HL-60/S4 treated with phorbol 12-myristate 13-acetate at 8.2 ng/mL for 4 days and 3 days (cell line): ENCODE data around the gene ISG20L2.
"Not testable (repeated sequence)": the region's sequence is repeated elsewhere in the genome, so short reads cannot be mapped to it uniquely, and the experiment has no call there.

Source experiments
- in situ Hi-C: fragments of 300-500 bp; cut with MboI; formaldehyde crosslinking; loops from 2 replicates; pipeline ENCODE4 v1.15.0; 2022; ENCODE audit warnings: low sequenced_read_pairs

ISG20L2 gene, protein sequence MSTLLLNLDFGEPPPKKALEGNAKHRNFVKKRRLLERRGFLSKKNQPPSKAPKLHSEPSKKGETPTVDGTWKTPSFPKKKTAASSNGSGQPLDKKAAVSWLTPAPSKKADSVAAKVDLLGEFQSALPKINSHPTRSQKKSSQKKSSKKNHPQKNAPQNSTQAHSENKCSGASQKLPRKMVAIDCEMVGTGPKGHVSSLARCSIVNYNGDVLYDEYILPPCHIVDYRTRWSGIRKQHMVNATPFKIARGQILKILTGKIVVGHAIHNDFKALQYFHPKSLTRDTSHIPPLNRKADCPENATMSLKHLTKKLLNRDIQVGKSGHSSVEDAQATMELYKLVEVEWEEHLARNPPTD

DNA sequence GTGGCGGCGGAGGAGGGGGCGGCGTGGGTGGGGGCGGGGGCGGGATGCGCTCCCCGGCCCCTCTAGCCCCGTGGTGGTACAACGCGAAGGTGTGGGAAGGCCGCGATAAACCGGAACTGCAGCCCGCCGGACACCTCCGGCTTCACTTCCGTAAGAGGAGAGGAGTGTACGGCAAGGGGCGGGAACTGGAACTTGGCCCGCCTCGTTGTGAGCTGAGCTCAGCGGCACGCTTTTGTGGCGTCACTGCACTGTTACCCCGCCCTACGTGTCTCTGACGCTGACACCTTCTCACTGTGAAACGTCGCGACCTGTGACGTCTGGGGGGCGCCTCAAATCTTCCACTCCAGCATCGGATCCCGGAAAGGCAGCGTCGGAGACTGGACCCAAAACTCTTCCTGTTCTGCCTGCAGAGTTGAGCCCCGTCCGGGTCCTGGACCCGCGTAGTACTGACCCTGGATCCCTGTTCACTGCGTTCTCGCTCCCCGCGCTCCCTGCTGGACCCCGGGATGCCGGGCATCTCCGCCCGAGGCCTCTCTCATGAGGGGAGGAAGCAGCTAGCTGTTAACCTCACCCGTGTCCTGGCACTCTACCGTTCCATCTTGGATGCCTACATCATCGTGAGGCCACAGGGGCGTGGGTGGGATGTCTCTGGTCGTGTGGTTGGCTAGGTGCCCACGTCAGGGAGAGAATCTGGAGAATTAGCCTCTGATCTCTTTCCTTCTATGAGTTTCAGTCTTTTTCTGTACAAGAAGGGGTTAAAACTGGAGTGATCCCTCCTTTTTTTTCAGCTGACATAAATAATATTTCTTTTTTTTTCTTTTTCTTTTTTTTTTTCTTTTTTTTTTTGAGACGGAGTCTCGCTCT, at the start of gene ISG20L2:
Gene ISG20L2 (minus strand): TSS at position 168 of the 864 bp plus-strand sequence. CDS start 1,114 bp downstream, outside the sequence.
- in situ Hi-C loops = no loop called here

DNA sequence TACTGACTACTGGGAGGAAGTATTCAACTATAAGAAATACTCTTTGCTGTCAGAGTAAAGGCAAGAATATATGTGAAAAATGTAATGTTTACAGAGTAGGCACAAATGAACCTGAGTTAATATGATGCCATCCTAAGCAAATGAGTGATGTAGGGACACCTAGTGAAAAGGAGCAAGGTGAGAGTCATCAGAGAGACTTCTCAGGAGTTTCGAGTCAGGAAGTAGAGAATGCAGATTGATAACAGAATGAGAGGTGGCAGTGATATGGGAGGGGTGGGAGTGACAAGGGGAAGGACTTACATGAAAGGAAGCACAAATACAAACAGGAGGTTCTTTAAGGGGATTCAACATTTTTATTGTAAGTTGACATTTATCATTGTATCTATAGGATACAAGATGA, 49.0 kb upstream of the ISG20L2 start:
- in situ Hi-C loops = no loop called here

DNA sequence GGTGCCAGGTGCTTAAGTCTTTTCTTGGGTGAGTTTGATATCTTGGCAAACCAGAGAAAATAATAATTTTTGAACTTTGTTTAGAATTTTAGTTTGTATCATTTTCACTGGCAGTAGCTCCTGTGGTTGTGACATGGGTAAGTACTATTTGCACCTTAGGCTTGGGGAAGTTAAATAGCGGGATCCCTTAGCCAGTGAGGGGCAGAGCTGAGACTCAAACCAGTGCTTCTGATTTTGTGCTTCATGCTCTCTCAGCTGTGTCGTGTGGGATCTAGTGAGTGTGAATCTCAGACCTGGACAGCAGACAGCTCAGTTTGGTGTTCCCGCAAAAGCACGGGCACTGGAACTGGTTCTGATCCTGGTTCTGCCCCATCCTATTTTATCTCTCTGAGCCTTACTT, 48.4 kb upstream of the ISG20L2 start:
- in situ Hi-C loops = no loop called here

DNA sequence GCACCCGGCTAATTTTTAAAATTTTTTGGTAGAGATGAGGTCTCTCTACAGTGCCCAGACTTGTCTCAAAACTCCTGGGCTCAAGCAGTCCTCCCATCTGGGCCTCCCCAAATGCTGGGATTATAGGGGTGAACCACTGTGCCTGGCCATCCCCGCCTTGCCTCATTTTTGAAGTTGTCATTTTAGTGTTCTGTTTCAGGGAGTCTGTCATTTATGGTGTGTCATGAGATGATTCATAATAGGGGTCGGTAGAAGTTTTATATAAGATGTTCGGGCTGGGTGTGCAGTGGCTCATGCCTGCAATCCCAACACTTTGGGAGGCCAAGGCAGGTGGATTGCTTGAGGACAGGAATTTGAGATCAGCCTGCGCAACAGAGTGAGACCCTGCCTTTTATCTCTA, 47.2 kb upstream of the ISG20L2 start:
- in situ Hi-C loops = no loop called here

DNA sequence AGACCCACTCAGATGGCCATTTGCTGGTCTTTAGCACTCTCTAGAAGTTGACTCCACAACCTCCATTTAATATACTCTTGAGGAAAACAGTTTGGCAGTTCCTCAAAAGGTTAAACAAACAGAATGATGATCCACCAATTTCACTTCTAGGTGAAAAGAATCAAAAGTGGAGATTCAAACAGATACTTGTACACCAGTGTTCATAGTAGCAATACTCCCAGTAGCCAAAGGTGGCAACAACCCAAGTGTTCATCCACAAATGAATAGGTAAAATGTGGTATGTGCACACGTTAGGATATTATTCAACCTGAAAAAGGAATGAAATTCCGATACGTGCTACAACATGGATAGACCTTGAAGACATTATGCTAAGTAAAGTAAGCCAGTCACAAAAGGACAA, 45.0 kb upstream of the ISG20L2 start:
- in situ Hi-C loops = no loop called here

DNA sequence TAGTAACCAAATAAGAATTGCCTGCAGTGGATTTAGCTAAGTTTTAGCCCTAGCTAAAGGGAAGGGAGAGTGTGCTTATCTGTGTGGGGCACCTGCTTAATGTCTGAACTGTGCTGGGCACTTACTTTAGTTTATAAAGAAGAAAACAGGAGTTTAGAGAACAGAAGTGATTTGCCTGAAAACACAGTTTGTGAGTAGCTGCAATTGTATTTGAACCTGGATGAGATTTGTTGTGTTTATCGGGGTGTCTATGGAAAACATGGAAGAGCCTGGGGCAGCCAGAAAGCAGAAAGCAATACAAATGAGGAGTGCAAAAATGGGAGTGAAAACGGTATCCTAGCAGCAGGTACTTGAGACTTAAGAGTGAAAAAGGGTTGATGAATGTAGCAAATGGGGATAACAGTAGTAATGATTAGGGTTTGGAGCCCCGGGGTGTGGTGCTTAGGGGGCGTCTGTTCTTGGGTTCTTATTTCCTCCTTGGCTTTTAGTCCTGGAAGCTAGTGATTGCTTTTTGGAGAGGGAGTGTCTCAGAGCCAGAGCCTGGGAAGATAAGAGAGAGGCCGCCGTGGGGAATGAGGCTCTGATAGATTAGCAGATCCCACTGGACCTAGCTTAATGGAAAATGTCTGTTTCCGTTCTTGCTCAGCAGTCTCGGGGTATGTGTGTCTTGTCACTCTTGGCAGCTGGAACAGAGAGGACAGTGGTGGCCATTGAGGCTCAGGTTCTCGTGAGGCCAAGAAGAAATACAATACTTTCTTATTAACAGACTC, 44.3 kb upstream of the ISG20L2 start:
- in situ Hi-C loops = no loop called here

DNA sequence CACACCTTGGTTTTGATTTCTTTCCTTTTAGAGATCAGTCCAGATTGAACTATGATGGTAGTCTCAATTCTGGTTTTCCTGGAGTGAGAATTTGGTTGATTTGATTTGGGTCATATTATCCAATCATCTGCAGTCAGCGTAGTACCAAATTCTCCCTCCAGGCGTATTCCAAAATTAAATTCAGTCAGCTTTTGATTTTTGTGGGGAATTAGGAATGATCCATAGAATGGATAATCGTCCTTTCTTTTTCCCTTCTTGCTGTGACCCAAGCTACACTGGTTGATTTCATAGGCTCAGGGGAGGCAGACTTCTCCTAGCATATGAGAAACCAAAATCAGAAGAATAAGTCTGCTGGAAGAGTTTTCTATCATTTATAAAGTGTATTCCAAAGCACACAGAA, 43.7 kb upstream of the ISG20L2 start:
- in situ Hi-C loops = no loop called here

DNA sequence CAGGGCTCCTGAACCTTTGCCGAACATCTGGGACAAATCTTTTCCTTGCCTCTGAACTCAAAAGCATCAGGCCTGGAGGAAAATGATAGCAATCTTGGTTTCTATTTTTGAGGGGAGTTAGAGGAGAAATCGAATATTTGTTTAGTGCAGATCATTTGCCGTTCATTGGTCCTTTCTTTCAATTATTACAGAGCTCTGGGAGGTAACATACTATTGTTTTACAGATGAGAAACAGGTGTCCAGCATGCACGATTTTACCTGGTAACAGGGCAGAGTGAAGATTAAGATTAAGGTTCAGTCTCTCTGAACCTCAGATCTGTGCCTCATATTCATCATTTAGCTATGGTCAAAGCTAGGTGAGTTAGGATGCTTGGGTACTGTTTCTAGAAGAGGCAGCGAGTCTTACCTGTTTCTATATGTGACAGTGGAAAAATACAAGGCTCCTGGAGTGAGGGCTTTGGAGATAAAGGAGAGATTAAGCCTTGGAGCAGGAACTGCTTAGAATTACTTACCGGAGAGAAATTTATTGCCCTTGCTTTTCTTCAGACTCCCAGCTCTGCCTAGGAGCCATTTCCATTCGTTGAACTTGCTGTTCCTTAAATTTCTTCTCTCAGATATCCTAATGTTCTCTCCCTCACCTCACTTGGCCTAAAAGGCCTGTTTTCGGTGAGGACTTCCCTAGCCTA, 40.2 kb upstream of the ISG20L2 start:
- in situ Hi-C loops = no loop called here

DNA sequence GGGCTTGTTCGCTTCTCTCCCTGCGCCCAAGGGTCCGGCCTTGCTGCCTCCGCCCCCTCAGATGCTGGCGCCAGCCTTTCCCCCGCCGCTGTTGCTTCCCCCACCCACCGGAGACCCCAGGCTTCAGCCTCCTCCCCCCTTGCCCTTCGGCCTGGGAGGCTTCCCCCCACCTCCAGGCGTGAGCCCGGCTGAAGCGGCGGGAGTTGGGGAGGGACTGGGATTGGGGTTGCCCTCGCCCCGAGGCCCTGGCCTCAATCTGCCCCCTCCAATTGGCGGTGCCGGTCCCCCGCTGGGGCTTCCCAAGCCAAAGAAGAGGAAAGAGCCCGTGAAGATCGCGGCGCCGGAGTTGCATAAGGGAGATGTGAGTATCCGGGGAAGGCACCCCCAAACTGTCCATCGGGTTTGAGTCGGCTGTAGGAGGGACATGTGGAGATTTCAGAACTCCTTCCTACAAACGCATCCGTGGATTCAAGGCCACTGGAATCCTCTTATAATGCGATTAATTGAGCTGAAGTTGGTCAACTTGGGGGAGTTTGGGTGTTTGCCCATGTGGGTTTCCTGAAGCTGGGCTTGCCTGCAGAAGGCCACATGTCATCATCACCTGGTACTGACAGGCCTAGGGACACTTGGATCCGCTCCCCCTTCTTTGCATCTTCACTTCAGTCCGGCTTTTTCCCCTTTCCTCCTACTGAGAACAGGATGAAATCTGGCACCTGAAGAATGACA, 39.5 kb upstream of the ISG20L2 start:
- in situ Hi-C loops = no loop called here

DNA sequence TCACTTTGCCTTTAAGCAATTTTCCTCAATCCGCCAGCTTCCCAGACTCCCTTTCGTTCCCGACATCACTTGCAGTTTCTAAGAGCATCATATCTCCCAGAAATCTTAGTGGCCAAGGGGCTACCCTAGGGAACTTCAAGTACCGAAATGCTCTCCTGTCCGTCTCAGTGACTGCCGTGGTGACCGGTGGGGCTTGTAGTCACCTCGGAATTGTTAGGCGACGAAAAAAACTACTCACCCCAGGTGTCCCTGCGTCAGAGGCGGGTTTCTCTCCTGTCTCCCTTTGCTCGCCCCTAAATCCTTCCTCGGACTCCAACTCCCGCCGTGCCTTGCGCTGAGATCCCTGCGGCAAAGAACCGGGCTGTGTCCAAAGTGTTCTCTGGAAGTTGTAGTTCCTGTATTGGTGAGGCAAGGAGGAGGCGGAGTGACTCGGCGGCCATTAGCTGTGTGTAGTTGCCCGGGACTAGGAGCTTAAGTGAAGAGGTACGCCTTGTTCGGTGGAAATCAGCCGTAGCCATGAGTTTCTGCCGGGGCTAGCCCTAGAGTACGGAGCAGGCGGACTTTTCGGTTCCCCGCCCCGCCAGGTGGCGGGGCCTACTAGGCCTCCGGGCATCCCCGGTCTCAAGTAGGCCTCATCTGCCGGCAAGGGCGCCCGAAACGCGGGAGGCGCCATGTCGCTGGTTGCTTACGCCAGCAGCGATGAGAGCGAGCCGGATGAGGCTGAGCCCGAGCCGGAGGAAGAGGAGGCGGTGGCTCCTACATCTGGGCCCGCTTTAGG, 38.7 kb upstream of the ISG20L2 start, which contains the start of gene PRCC:
Gene PRCC (plus strand): TSS at position 435 of the 778 bp plus-strand sequence. CDS start 237 bp downstream, at position 672.
- in situ Hi-C loops = no loop called here

DNA sequence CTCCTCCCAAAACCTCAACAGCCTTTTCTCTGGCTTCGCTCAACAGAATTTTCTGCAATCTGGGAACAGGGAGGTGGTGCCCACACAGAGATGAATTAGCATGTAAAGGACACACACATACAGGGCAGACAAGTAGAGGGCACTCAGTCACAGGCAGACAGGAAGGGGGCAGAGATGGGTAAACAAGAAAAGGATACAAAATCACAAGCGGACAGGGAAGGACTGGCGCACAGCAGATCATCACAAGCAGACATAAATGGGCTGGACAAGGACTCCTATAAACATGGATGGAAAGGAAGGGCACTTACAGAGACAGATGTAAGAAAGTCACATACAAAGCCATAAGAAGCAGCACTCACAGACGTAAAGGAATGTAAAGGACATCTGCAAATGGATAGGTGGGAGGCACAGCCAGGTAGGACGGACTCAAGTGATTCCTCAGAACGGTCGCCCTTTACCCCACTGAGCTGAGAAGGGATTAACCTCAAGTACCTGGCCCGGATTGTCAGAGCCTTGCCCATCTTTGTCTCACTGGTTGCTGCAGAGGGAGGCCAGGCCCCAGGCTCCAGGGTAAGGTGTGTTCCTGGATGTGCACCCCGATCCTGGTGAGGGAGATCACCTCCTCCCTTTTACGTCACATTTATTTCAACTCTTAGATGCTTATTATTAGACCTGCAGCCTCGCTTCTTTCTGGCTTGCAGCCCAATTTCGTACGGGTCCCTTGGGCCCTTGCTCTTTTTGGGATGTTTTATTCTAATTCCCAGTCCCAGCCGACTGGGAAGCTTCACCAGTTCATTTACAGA, 37.9 kb upstream of the ISG20L2 start:
- in situ Hi-C loops = no loop called here

DNA sequence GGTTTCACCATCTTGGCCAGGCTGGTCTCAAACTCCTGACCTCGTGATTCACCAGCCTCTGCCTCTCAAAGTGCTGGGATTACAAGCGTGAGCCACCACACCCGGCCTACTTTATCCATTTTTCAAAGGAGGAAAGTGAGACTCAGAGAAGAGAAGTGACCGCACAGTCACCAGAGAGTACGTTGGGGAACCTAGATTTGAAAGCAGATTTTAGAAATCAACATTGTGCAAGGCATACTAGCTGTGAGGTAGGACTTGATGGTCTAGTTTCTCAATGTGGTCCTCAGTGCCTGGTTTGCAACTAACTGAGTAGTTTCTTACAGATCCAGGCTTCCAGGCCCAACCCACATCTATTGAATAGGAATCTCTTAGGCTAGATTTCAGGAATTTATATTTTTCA, 37.1 kb upstream of the ISG20L2 start:
- in situ Hi-C loops = no loop called here

DNA sequence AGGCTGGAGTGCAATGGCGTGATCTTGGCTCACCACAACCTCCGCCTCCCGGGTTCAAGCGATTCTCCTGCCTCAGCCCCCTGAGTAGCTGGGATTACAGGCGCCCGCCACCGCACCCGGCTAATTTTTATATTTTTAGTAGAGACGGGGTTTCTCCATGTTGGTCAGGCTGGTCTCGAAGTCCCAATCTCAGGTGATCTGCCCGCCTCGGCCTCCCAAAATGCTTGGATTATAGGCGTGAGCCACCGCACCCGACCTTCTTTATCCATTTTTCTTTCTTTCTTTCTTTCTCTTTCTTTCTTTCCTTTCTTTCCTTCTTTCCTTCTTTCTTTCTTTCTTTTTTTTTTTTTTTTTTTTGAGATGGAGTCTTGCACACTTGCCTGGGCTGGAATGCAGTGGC, 36.6 kb upstream of the ISG20L2 start:
- in situ Hi-C loops = not testable (repeated sequence)

DNA sequence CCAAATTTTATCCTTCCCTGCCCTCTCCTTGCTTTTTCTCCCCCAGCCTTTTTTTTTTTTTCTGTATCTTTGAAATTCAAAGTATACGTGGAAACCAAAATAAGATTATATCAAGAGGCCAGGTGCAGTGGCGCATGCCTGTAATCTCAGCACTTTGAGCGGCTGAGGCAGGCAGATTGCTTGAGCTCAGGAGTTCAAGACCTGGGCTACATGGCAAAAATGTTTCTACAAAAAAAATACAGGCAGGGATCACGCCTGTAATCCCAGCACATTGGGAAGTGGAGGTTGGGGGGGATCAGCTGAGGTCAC, 32.2 kb upstream of the ISG20L2 start:
- in situ Hi-C loops = no loop called here

DNA sequence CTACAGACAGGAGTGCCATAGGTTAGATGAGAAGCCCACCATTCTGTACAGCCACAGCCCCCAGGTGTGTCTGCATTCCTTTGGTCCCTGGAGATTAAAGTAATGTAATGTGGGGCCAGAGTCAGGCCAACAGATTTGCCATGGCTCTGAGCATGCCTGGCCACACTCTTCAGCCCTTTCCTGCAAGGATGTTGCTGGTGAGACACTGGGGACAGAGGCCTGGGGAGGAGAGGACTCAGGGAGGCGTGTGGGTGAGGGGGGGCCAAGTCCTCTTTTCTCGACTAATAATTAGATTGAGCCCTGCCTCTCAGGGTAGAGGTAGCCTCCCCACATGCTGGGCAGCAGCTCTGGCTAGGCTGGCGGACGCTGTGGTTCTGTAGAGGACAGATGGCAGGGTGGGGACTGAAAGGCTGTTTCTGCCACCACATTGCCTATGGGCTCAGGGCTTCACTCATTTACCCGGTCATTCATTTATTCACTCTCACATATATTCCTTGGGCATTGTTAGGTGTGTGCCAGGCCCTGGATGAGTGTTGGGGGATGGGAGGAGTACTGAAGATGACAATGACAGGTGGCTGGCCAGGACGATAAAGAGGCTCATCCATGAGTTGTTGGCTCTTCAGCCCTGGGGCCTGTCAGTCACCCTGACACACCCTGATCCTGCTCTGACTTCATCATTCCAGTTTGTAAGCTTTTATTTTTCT, 31.7 kb upstream of the ISG20L2 start:
- in situ Hi-C loops = no loop called here

DNA sequence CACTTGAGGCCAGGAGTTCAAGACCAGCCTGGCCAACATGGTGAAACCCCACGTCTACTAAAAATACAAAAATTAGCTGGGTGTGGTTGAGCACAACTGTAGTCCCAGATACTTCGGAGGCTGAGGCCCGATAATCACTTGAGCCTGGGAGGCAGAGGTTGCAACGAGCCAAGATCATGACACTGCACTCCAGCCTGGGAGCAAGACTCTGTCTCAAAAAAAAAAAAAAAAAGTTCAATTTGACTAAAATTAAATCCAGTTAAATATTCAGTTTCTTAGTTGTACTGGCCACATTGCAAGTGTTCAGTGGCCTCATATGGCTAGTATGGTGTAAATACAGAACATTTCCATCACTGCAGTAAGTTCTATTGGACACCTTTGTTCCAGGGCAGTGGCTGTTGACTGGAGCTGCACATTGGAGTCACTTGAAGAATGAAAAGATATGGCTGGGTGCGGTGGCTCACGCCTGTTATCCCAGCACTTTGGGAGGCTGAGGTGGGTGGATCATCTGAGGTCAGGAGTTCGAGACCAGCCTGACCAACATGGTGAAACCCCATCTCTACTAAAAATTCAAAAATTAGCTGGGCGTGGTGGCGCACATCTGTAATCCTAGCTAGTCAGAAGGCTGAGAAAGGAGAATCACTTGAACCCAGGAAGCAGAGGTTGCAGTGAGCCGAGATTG, 29.1 kb upstream of the ISG20L2 start:
- in situ Hi-C loops = not testable (repeated sequence)

DNA sequence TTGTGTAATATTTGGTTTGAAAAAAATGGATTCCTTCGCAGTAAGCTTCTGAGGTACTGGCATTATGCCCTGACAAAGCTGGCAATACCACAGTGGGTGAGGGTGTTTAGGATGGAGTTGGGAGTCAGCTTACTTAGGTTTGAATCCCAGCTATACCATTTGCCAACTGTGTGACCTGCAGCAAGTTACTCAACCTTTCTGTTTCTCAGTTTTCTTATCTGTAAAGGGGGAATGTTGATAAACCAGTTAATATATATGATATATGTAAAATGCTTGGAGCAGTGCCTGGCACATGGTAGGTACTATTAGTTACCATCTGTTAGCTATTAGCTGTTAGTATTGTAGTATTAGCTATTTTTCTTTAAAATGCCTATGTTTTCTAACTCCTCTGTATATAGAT, 27.8 kb upstream of the ISG20L2 start:
- in situ Hi-C loops = no loop called here
